GM12878 (cell line): ENCODE data around the gene C10orf71. TPM values are rescaled to one million over a fixed set of nuclear protein-coding genes. Genes with fewer than 3 reads are reported as not detected.

Experiments
- ATAC-seq: fragments of 200-7000 bp; cut with Tn5 transposase; 3 replicates; pipeline ENCODE4 v1.9.1; 2020; ENCODE audit warnings: mild to moderate bottlenecking, moderate library complexity
- BruUV-seq: library from RNA; stranded (reverse); fragments of 400-500 nt; replicated peaks from 2 replicates; lab custom pipeline; 2021; lab: Mats Ljungman, UMichigan
- CTCF ChIA-PET: fragments of 300-600 bp; sonication (Branson Sonifier 250); formaldehyde crosslinking; extraction: SDS; loops from one replicate; lab custom pipeline; 2021; ENCODE audit warnings: inconsistent platforms; lab: Yijun Ruan, JAX
- POLR2A ChIA-PET: fragments of 350-600 bp; formaldehyde crosslinking; extraction: SDS; loops from one replicate; lab custom pipeline; 2021; ENCODE audit warnings: inconsistent platforms; lab: Charles Lee
- RAD21 ChIA-PET: fragments of 300-600 bp; sonication (Branson Sonifier 250); formaldehyde crosslinking; loops from one replicate; lab custom pipeline; 2023; ENCODE audit warnings: antibody characterized with exemption; ENCODE audit not compliant: unreplicated experiment; lab: Charles Lee
- SMC1A ChIA-PET: fragments of 300-600 bp; sonication (Branson Sonifier 250); formaldehyde crosslinking; loops from one replicate; lab custom pipeline; 2023; ENCODE audit not compliant: unreplicated experiment, uncharacterized antibody; lab: Charles Lee
- DNase-seq: peaks from one replicate; pipeline ENCODE4 v3.0.0-alpha.2; 2011; ENCODE audit warnings: low read depth, low spot score
- FAIRE-seq: peaks from 3 replicates; lab custom pipeline; 2011; peaks lifted over from hg19 to GRCh38; lab: Jason Lieb, UNC
- H2AFZ ChIP-seq: 2 replicates; pipeline ENCODE4 v1.6.0; 2011; ENCODE audit warnings: low read depth, low read length, control low read depth; ENCODE audit not compliant: control insufficient read depth
- H3K27ac ChIP-seq: 2 replicates; pipeline ENCODE4 v1.5.1; 2011; ENCODE audit warnings: control low read depth; ENCODE audit not compliant: control insufficient read depth, insufficient read depth
- H3K27me3 ChIP-seq, 2 experiments: replicated peaks in 1 of 2; 2 replicates each; pipeline versions ENCODE4 v1.6.0 to v1.6.1; 2011; ENCODE audit warnings: low read length in 1 of 2; ENCODE audit not compliant: control insufficient read depth in 2 of 2, insufficient read depth in 2 of 2
- H3K36me3 ChIP-seq, 2 experiments: 2 replicates each; pipeline ENCODE4 v1.5.1; 2011; ENCODE audit warnings: low read length in 1 of 2; ENCODE audit not compliant: control insufficient read depth in 2 of 2, insufficient read depth in 2 of 2
- H3K4me1 ChIP-seq: 2 replicates; pipeline ENCODE4 v1.6.1; 2011; ENCODE audit warnings: mild to moderate bottlenecking, low read length, moderate library complexity, mixed read lengths; ENCODE audit not compliant: control insufficient read depth, insufficient read depth
- H3K4me2 ChIP-seq: 2 replicates; pipeline ENCODE4 v1.6.0; 2011; ENCODE audit warnings: control low read depth; ENCODE audit not compliant: control insufficient read depth, insufficient read depth
- H3K4me3 ChIP-seq: fragments of 200-600 bp; sonication (generic); 2 replicates; pipeline ENCODE4 v1.5.1; 2016
- H3K79me2 ChIP-seq: 2 replicates; pipeline ENCODE4 v1.6.0; 2011; ENCODE audit warnings: low read length; ENCODE audit not compliant: control insufficient read depth, insufficient read depth
- H3K9ac ChIP-seq: 2 replicates; pipeline ENCODE4 v1.8.0; 2011; ENCODE audit warnings: low read length, control low read depth, mixed read lengths; ENCODE audit not compliant: control insufficient read depth, insufficient read depth
- H3K9me3 ChIP-seq: replicated peaks from 3 replicates; pipeline ENCODE4 v1.5.1; 2011; ENCODE audit warnings: mild to moderate bottlenecking, low read length; ENCODE audit not compliant: control insufficient read depth, insufficient read depth
- H4K20me1 ChIP-seq: 2 replicates; pipeline ENCODE4 v1.6.0; 2011; ENCODE audit not compliant: control insufficient read depth, insufficient read depth
- GABPA ChIP-seq: IDR thresholded peaks from 2 replicates; pipeline ENCODE4 v1.6.1; 2014; ENCODE audit warnings: antibody characterized with exemption, low read depth, mild to moderate bottlenecking, inconsistent platforms
- NRF1 ChIP-seq: conservative IDR thresholded peaks from 2 replicates; pipeline ENCODE4 v1.6.1; 2011; ENCODE audit warnings: mild to moderate bottlenecking, low read depth, low read length, improper control_type of control experiment
- POLR2A ChIP-seq: IDR thresholded peaks from 2 replicates; pipeline ENCODE4 v1.6.1; 2011; ENCODE audit warnings: low read depth, mild to moderate bottlenecking, low read length
- TCF7 ChIP-seq: IDR thresholded peaks from 2 replicates; pipeline ENCODE4 v1.6.1; 2014; ENCODE audit warnings: antibody characterized with exemption, borderline replicate concordance
- YY1 ChIP-seq: IDR thresholded peaks from 2 replicates; pipeline ENCODE4 v1.6.1; 2011; ENCODE audit warnings: low read depth, mild to moderate bottlenecking, low read length
- ZNF384 ChIP-seq: IDR thresholded peaks from 2 replicates; pipeline ENCODE4 v1.6.1; 2012; ENCODE audit warnings: low read depth, mild to moderate bottlenecking, low read length, improper control_type of control experiment, borderline replicate concordance
- WGBS: methylation state at CpG from one replicate; pipeline ENCODE4 v1.1.6; 2016; ENCODE audit warnings: low lambda C conversion rate; ENCODE audit not compliant: insufficient replicate concordance, insufficient coverage; ENCODE audit errors: missing lambda C conversion rate; 5-methylcytosine and 5-hydroxymethylcytosine counted together
- in situ Hi-C: fragments of 300-500 bp; cut with MboI; formaldehyde crosslinking; loops from 9 replicates; pipeline ENCODE4 v1.14.3; 2018; ENCODE audit warnings: mixed read lengths
- intact Hi-C: fragments of 100-400 bp; cut with micrococcal nuclease; formaldehyde crosslinking; loops from one replicate; pipeline ENCODE4 v1.14.2; 2022; ENCODE audit not compliant: unreplicated experiment
- polyA plus RNA-seq, 11 experiments: library from polyadenylated mRNA; depleted of rRNA in 4 of 11; unstranded in 6 of 11; stranded (reverse) in 5 of 11; fragments of >200 nt; fragmentation: Nextera tagmentation in 4 of 11; fragmentation: Illumina TruSeq in 1 of 11; extraction: Ambion mirVana in 4 of 11; extraction: Trizol in 1 of 11; gene quantifications; 1 replicate in 1 of 11; 2 replicates in 10 of 11; pipeline versions ENCODE4 v1.2.1 to v1.2.3, GENCODE V29; 2011 to 2016; ENCODE audit warnings: inconsistent platforms in 2 of 11, missing spikeins in 2 of 11, low read depth in 1 of 11
- total RNA-seq, 4 experiments: library from RNA; depleted of rRNA in 3 of 4; stranded (reverse); fragments of >200 nt in 3 of 4; fragmentation: Illumina TruSeq in 1 of 4; extraction: Trizol in 1 of 4; gene quantifications; 2 replicates each; pipeline versions ENCODE4 v1.2.1 to v1.2.3, GENCODE V29; 2013 to 2021
- TF ChIP-seq, protein P1 (sequence below): IDR thresholded peaks from 2 replicates; pipeline ENCODE4 v1.6.1; 2012; ENCODE audit warnings: mild to moderate bottlenecking, low read depth, low read length
- TF ChIP-seq, protein P2 (sequence below): IDR thresholded peaks from 2 replicates; pipeline ENCODE4 v1.6.1; 2011; ENCODE audit warnings: borderline replicate concordance, low read depth, mild to moderate bottlenecking, moderate library complexity, mixed read lengths, low read length; ENCODE audit not compliant: insufficient read depth; ENCODE audit errors: extremely low read length
- TF ChIP-seq, protein P3 (sequence below): IDR thresholded peaks from 2 replicates; pipeline ENCODE4 v1.6.1; 2012; ENCODE audit warnings: low read depth, low read length, improper control_type of control experiment

Gene C10orf71
- total and polyA plus RNA-seq, 10 of the 15 experiments (the other 5 are each of a cell fraction or from before 2014, with no cell fraction given), result not detected

DNA sequence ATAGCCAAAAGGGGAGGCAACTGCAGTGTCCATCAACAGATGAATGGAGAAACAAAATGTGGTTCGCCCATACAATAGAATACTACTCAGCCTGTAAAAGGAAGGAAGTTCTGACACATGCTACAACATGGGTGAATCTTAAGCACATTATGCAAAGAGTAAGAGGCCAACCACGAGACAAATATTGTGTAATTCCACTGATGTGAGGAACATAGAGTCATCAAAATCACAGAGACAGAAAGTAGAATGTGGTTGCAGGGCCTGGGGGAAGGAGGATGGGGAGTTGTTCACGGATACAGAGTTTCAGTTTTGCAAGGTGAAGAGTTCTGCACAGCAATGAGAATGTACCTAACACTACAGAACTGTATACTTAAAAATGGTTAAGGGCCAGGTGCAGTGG is 13.7 kb upstream of the C10orf71 start:
- peak; percentile 40 for ATAC-seq
- no peak for TF ChIP-seq NRF1
- TF ChIP-seq POLR2A, result no peak
- no peak for TF ChIP-seq YY1
- TF ChIP-seq, protein P1, sequence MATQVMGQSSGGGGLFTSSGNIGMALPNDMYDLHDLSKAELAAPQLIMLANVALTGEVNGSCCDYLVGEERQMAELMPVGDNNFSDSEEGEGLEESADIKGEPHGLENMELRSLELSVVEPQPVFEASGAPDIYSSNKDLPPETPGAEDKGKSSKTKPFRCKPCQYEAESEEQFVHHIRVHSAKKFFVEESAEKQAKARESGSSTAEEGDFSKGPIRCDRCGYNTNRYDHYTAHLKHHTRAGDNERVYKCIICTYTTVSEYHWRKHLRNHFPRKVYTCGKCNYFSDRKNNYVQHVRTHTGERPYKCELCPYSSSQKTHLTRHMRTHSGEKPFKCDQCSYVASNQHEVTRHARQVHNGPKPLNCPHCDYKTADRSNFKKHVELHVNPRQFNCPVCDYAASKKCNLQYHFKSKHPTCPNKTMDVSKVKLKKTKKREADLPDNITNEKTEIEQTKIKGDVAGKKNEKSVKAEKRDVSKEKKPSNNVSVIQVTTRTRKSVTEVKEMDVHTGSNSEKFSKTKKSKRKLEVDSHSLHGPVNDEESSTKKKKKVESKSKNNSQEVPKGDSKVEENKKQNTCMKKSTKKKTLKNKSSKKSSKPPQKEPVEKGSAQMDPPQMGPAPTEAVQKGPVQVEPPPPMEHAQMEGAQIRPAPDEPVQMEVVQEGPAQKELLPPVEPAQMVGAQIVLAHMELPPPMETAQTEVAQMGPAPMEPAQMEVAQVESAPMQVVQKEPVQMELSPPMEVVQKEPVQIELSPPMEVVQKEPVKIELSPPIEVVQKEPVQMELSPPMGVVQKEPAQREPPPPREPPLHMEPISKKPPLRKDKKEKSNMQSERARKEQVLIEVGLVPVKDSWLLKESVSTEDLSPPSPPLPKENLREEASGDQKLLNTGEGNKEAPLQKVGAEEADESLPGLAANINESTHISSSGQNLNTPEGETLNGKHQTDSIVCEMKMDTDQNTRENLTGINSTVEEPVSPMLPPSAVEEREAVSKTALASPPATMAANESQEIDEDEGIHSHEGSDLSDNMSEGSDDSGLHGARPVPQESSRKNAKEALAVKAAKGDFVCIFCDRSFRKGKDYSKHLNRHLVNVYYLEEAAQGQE, result no peak
- TF ChIP-seq GABPA, result no peak
- no peak for TF ChIP-seq TCF7
- TF ChIP-seq, protein P2, sequence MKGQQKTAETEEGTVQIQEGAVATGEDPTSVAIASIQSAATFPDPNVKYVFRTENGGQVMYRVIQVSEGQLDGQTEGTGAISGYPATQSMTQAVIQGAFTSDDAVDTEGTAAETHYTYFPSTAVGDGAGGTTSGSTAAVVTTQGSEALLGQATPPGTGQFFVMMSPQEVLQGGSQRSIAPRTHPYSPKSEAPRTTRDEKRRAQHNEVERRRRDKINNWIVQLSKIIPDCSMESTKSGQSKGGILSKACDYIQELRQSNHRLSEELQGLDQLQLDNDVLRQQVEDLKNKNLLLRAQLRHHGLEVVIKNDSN, result no peak
- TF ChIP-seq, protein P3, sequence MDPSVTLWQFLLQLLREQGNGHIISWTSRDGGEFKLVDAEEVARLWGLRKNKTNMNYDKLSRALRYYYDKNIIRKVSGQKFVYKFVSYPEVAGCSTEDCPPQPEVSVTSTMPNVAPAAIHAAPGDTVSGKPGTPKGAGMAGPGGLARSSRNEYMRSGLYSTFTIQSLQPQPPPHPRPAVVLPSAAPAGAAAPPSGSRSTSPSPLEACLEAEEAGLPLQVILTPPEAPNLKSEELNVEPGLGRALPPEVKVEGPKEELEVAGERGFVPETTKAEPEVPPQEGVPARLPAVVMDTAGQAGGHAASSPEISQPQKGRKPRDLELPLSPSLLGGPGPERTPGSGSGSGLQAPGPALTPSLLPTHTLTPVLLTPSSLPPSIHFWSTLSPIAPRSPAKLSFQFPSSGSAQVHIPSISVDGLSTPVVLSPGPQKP, result no peak
- no peak for TF ChIP-seq ZNF384
- H3K27me3 ChIP-seq, result peaks cover 0 to 3% of the 10 kb centered on the region in 2 experiments; a peak in 2 of 4 replicates
- SMC1A ChIA-PET, result no interaction called here
- H3K4me3 ChIP-seq, result no peak overlapping the region
- RAD21 ChIA-PET, result no interaction called here
- intact Hi-C loops, result no loop called here
- FAIRE-seq, result peak; percentile 7
- H3K9ac ChIP-seq, result no peak overlapping the region
- 31% methylated on average over 3 of the region's 3 CpGs for WGBS
- in situ Hi-C loops, result no loop called here
- H3K36me3 ChIP-seq, result no peaks in the 10 kb centered on the region
- no peaks in the 10 kb centered on the region for H3K79me2 ChIP-seq
- POLR2A ChIA-PET, result no interaction called here
- no TSS peak for BruUV-seq
- no peak overlapping the region for H2AFZ ChIP-seq
- CTCF ChIA-PET, result no interaction called here
- H3K9me3 ChIP-seq, result no peaks in the 10 kb centered on the region
- no peaks in the 10 kb centered on the region for H4K20me1 ChIP-seq
- H3K27ac ChIP-seq, result no peak overlapping the region
- no peaks in the 10 kb centered on the region for H3K4me1 ChIP-seq
- DNase-seq, result no peak
- no peak overlapping the region for H3K4me2 ChIP-seq
